Right hindlimb (tissue), 1 donor: ENCODE measurements around the gene SEMA5A.
"Not testable (repeated sequence)": the region's sequence is repeated elsewhere in the genome, so short reads cannot be mapped to it uniquely, and the experiment has no call there.

Source experiments
- DNase-seq: peaks from one replicate; pipeline ENCODE4 v3.0.0-alpha.2; 2018

Gene SEMA5A

DNA sequence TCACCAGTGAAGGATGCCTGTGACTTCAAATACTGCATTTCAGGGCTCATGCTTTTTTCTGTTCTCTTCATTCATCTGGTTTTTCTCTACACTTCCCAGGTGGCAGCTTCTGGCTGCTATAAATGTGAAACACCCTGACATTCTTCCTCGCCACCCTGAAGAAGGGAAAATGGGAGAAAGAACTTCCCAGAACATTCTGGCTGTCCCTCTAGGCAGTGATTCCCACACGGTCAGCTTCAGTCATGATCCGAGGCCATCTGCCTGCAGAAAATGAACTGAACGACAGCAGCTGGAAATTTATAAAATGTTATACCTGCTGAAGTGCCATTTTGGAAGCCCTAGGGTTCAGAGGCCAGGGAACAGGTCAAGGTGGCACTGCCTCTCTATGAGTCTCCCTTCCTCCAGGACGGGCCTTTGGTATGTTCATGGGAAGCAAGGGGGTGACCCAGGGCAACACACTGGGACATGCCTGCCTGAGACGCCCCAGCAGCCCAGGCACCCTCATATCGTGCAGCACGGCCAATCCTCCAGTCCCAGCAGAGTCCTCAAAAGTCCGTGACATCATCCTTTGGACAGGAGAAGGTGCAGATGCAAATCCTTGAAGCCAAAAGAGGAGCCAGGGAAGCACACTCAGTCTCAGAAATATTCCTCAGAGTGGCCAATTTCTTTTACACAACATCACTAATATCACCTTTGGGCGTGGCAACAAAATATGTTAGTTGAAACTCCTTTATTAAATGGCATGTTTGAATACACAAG, 107.1 kb downstream of the SEMA5A start:
- DNase-seq, result peak; percentile 52

GRCh38 chr5:9437741-9438240, 108.1 kb downstream of the SEMA5A start:
- no peak for DNase-seq

- DNase-seq, result no peak
Measured at GRCh38 chr5:9431496-9432258, 114.2 kb downstream of the SEMA5A start.

DNA sequence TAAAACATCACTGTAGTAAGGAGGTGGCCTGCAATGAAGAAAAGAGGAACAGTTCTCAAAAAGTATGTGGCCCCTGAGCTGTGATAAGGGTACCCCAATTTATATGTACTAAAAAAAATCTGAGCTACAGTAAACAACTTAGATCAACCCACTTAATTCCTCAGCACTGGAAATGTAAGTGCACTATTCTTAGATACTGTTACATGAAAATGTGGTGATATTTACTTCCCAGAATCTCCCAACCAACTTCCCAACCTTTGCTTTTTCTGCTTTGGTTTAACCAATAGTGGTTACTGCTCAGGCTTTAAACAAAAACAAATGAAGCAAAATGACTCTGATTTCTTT, 114.8 kb downstream of the SEMA5A start:
- DNase-seq, result no peak

DNA sequence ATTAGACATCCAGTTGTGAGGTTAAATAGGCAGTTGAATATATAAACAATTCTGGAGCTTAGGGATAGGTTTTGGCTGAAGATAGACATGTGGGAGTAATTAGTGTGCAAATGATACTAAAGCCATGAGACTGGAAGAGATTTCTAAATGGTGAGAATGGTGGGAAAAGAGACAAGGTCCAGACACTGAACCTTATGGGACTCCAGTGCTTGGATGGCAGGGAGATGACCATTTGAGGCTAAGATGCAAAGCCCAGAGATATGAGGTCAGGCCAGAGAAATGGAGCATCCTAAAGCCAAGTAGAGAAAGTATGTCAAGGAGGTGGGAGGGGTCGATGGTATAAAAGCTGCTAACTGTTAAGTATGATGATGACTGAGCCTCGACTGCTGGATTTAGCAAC, 115.6 kb downstream of the SEMA5A start:
- no peak for DNase-seq

GRCh38 chr5:9429691-9430215, 116.1 kb downstream of the SEMA5A start:
- no peak for DNase-seq

DNA sequence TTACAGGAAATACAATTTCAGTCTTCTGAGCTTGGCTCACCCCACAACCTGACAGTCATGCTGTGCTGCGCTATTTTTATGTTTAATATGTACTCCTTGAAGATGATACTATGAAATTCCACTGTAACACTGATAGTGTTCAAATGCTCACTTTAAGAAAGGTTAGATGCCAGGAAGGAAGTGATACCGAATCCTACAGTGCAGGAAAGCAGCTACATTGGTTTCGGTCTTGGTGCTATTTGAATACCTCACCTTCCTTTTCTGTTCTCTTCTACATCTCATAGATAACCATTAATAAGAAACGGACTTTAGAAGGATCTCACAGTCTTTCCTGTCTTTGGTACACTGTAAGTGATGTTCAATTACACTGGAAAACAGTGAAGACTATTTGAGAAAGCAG, 117.6 kb downstream of the SEMA5A start:
- no peak for DNase-seq

- no peak for DNase-seq
Measured at GRCh38 chr5:9425710-9426109, 120.2 kb downstream of the SEMA5A start.

DNA sequence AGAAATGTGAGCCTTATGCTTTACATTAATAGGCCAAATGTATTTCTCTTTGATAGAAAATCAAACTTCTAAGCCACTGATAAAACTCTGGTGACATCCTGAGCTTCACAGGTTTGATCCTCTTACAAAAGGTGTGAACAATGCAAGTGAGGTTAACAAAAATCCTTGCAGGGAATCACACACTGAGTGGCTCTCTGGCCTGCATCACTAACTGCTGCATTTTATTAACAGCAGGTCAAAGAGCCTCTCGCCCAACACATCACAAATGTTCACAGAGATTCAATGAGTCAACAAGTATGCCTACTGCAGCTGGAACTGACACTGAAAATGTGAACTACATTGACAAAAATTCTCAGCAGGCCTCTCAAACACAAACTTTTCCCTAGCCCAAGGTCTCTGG, 122.3 kb downstream of the SEMA5A start:
- no peak for DNase-seq

DNA sequence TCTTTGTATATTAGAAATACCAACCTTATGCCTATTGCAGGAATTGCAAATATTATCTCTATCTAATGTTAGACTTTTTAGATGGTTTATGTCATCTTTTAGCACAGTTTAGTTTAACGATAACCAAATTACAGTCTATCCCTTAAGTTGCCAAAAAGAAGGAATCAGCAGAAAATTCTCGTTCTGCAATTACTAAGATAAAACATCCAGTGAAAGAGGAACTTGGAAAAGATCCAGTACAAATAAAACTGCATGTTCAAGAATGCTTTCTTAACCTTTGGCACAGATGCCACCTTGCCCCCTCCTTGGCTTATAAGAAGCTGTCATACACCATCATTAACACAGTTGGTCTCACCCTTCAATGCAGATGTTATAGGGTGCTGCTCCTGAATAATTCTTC, 124.0 kb downstream of the SEMA5A start:
- no peak for DNase-seq

DNA sequence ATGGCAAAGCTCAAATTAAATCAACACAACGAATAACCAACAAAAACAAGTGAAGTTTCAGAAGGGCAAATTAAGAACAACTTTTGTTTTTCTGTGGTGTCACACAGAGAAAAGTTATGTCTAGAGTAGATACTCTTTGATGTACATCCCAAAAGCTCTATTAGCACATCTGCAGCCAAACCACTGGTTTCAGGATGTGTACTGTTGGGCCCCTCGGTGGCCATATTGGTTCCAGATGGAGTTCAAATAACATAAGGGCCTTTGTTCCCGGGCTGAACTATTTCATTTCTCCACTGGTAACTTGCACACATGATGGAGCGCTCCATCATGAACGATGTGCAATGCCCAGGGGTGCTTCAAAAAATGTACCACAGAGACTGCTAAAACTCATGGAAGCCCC, 126.1 kb downstream of the SEMA5A start:
- DNase-seq, result no peak

GRCh38 chr5:9415566-9415965, 130.3 kb downstream of the SEMA5A start:
- DNase-seq, result no peak

DNA sequence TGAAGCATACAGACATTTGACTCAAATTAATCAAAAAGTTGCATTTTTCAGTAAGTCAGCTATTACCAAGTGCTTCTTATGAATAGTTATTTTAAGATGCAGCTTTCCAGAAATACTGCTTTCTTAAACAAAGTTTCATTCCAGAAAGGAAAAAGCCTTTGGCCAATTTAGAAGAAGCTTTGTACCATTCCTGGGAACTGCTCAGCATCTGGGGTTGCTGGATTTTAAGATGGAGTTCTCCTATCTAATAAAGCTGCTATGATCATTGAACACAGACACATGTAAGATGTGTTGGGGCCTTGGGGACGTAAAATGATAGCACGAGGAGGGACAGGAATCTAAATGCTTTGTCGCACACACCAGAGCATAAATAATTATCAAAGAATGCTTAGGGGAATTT, 130.8 kb downstream of the SEMA5A start:
- no peak for DNase-seq

GRCh38 chr5:9411142-9411541, 134.7 kb downstream of the SEMA5A start:
- DNase-seq, result no peak

GRCh38 chr5:9409413-9409960, 136.4 kb downstream of the SEMA5A start:
- no peak for DNase-seq

DNA sequence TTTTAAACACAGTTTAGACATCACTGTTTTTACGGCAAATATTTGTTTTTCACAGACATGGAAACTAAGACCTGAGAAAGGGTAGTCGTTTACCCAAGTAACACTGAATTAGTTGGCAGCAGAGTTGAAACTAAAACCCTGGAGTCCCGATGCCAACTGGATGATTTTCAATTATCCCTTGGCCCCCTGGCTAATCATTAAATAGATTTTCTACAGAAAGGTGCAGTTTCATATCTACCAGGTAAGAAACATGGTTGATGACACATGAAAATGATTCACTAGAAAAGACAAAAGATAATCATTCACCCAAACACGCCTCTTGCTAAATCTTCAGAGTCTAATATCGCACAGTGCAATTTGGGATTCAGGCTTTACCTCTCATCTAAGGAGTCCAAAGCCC, 136.9 kb downstream of the SEMA5A start:
- no peak for DNase-seq

GRCh38 chr5:9405196-9405754, 140.6 kb downstream of the SEMA5A start:
- no peak for DNase-seq

DNA sequence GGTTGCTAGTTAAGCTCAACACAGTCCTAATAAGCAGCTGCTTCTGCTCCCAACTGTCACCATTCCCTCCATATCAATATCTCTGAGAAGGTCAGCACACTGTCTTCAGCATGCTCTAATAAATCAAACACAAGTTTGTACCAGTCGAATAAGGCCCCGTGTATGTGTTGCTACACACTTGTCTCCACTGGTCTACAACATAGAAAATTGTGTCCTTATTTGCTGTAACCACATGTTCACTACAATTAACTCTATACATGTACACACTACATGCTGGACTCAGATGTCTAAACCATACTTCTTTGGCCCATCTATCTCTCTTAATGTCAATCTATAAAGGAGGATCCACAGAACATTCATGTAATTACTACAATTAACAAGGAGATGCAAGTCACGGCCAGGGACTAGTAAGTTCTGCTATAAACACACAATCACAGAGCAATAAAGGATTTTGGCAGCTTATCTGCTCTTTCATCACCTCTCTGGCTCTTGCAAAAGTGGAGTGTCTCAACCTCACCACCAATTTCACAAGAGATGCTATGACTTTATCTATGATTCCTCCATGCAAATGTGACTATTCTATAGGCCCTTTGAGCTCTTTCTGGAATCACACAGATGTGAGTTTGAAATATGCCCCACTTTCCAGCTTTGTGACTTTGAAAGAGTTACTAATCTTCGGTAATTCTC, 143.9 kb downstream of the SEMA5A start:
- no peak for DNase-seq

DNA sequence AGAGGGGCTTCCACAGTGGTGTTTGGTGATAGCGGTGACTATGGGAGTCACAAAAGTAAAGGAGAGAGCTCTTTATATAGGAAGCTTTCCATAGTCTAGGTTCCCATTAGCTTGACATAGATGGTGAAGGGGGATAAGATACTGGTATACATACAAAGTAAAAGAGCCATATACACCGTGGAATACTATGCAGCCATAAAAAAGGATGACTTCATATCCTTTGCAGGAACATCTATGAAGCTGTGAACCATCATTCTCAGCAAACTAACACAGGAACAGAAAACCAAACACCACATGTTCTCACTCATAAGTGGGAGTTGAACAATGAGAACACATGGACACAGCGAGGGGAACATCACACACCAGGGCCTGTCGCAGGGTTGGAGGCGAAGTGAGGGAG, 146.1 kb downstream of the SEMA5A start:
- not testable (repeated sequence) for DNase-seq

- DNase-seq, result no peak
Measured at GRCh38 chr5:9399094-9399493, 146.8 kb downstream of the SEMA5A start.

- no peak for DNase-seq
Measured at GRCh38 chr5:9398227-9398626, 147.6 kb downstream of the SEMA5A start.

DNA sequence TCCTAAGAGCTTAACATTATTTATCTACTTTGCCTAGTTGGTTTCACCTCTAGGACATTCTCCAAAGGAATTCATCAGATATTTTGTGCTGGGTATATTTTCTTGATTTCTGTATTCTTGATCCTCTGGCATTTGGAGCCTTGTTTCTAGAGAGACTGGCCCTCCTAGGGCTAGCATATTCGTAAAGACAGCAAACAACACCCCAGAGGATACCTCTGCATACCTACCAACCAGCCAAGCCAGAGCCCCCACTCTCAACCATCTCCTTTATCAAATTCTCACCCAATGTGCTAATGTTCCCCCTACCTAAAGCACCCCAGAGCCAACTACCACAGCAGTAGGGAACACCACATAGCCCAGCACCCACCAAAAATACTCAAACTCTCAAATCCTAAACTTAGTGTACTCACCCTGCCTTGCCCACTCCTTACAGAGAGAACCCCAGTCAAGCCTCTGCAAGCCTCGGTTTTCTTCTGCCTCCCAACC, 149.5 kb downstream of the SEMA5A start:
- no peak for DNase-seq

- no peak for DNase-seq
Measured at GRCh38 chr5:9395706-9396105, 150.2 kb downstream of the SEMA5A start.
